Endothelial cell of umbilical vein (primary cell): ENCODE results near the gene TIMP1. TPM values are rescaled to one million over a fixed set of nuclear protein-coding genes. Genes with fewer than 3 reads are reported as not detected.

Experiments
- BruUV-seq: library from RNA; stranded (reverse); fragments of 400-500 nt; replicated peaks from 2 replicates; lab custom pipeline; 2021; lab: Mats Ljungman, UMichigan
- CTCF ChIA-PET: fragments of 300-600, 350-600 bp; sonication (Branson Sonifier 250); formaldehyde crosslinking; loops from one replicate; lab custom pipeline; 2021; ENCODE audit warnings: antibody characterized with exemption, inconsistent platforms; lab: Charles Lee
- POLR2A ChIA-PET: fragments of 300-600, 350-600 bp; sonication (Branson Sonifier 250); formaldehyde crosslinking; loops from one replicate; lab custom pipeline; 2021; ENCODE audit warnings: antibody characterized with exemption, inconsistent platforms; lab: Charles Lee
- DNase-seq: peaks from one replicate; pipeline ENCODE4 v3.0.0-alpha.2; 2011; ENCODE audit warnings: low read depth, low spot score
- FAIRE-seq: peaks from 2 replicates; lab custom pipeline; 2011; peaks lifted over from hg19 to GRCh38; lab: Jason Lieb, UNC
- H2AFZ ChIP-seq: 2 replicates; pipeline ENCODE4 v1.6.0; 2012; ENCODE audit warnings: low read depth, low read length, control low read depth, inconsistent platforms
- H3K27ac ChIP-seq: 2 replicates; pipeline ENCODE4 v1.5.1; 2011; ENCODE audit warnings: low read depth, mild to moderate bottlenecking, control low read depth, low read length, moderate library complexity; ENCODE audit not compliant: insufficient read depth
- H3K27me3 ChIP-seq, 2 experiments: 2 replicates each; pipeline versions ENCODE4 v1.6.0 to v1.6.1; 2011; ENCODE audit warnings: low read length in 2 of 2, mixed read lengths in 1 of 2; ENCODE audit not compliant: control insufficient read depth in 2 of 2, insufficient read depth in 2 of 2
- H3K36me3 ChIP-seq, 2 experiments: 2 replicates in 1 of 2; 3 replicates in 1 of 2; pipeline ENCODE4 v1.5.1; 2011; ENCODE audit warnings: low read length in 2 of 2, mild to moderate bottlenecking in 1 of 2, moderate library complexity in 1 of 2; ENCODE audit not compliant: control insufficient read depth in 2 of 2, insufficient read depth in 2 of 2; ENCODE audit errors: extremely low read depth in 1 of 2
- H3K4me1 ChIP-seq: 3 replicates; pipeline ENCODE4 v1.5.1; 2011; ENCODE audit warnings: mild to moderate bottlenecking, low read length; ENCODE audit not compliant: control insufficient read depth, insufficient read depth; ENCODE audit errors: extremely low read depth
- H3K4me2 ChIP-seq: 2 replicates; pipeline ENCODE4 v1.6.1; 2011; ENCODE audit warnings: low read length, control low read depth, mixed read lengths; ENCODE audit not compliant: insufficient read depth
- H3K4me3 ChIP-seq, 3 experiments: fragments of 200-600 bp in 1 of 3; sonication (generic), shearing (Covaris generic) in 1 of 3; replicated peaks in 1 of 3; 2 replicates each; pipeline ENCODE4 v1.5.1; 2011 to 2016; ENCODE audit warnings: control low read depth in 3 of 3, low read length in 3 of 3, mild to moderate bottlenecking in 2 of 3, inconsistent platforms in 1 of 3, low read depth in 1 of 3, moderate library complexity in 1 of 3; ENCODE audit not compliant: insufficient read depth in 1 of 3
- H3K79me2 ChIP-seq: 2 replicates; pipeline ENCODE4 v1.6.0; 2012; ENCODE audit warnings: low read length, inconsistent platforms; ENCODE audit not compliant: control insufficient read depth, insufficient read depth
- H3K9ac ChIP-seq: replicated peaks from 2 replicates; pipeline ENCODE3; 2011; ENCODE audit warnings: low read length, control low read depth; ENCODE audit not compliant: insufficient read depth; ENCODE audit errors: extremely low read depth
- H3K9me1 ChIP-seq: replicated peaks from 3 replicates; pipeline ENCODE4 v1.6.0; 2011; ENCODE audit warnings: mild to moderate bottlenecking, low read length; ENCODE audit not compliant: control insufficient read depth, insufficient read depth; ENCODE audit errors: extremely low read depth
- H3K9me3 ChIP-seq: replicated peaks from 2 replicates; pipeline ENCODE4 v1.5.1; 2012; ENCODE audit warnings: low read length, inconsistent platforms; ENCODE audit not compliant: control insufficient read depth, insufficient read depth
- H4K20me1 ChIP-seq: replicated peaks from 2 replicates; pipeline ENCODE3; 2011; ENCODE audit warnings: mild to moderate bottlenecking, low read length; ENCODE audit not compliant: control insufficient read depth, insufficient read depth; ENCODE audit errors: extremely low read depth
- CTCF ChIP-seq, 2 donors: IDR thresholded peaks; 1 replicate in 1 of 2; 2 replicates in 1 of 2; pipeline ENCODE4 v1.5.1; 2011; ENCODE audit warnings: low read length in 2 of 2, mild to moderate bottlenecking in 2 of 2, moderate library complexity in 2 of 2, control low read depth in 1 of 2, inconsistent platforms in 1 of 2, low read depth in 1 of 2; ENCODE audit not compliant: insufficient read depth in 1 of 2; ENCODE audit errors: extremely low read depth in 1 of 2
- EZH2 ChIP-seq: IDR thresholded peaks from 2 replicates; pipeline ENCODE4 v1.6.1; 2012; ENCODE audit warnings: borderline replicate concordance, low read depth, mild to moderate bottlenecking, moderate library complexity, low read length, inconsistent platforms; ENCODE audit not compliant: severe bottlenecking
- FOS ChIP-seq: IDR thresholded peaks from 2 replicates; pipeline ENCODE4 v1.6.1; 2011; ENCODE audit warnings: mild to moderate bottlenecking, low read length, moderate library complexity, borderline replicate concordance; ENCODE audit not compliant: insufficient read depth
- GATA2 ChIP-seq: IDR thresholded peaks from 2 replicates; pipeline ENCODE4 v1.7.0; 2011; ENCODE audit warnings: low read depth, mild to moderate bottlenecking, moderate library complexity, mixed read lengths, low read length; ENCODE audit not compliant: insufficient read length, insufficient read depth
- JUN ChIP-seq: IDR thresholded peaks from 2 replicates; pipeline ENCODE4 v1.6.1; 2011; ENCODE audit warnings: borderline replicate concordance, low read depth; ENCODE audit not compliant: insufficient read length, insufficient read depth
- MAX ChIP-seq: IDR thresholded peaks from 2 replicates; pipeline ENCODE4 v1.6.1; 2011; ENCODE audit not compliant: insufficient read depth, insufficient read length
- MYC ChIP-seq: IDR thresholded peaks from one replicate; pipeline ENCODE4 v1.6.1; 2011; ENCODE audit warnings: mild to moderate bottlenecking, low read depth, low read length
- POLR2A ChIP-seq: IDR thresholded peaks from 2 replicates; pipeline ENCODE4 v1.6.1; 2012; ENCODE audit warnings: low read depth, mild to moderate bottlenecking, control low read depth, low read length
- POLR2AphosphoS5 ChIP-seq: IDR thresholded peaks from 2 replicates; pipeline ENCODE4 v1.6.1; 2012; ENCODE audit warnings: low read depth, mild to moderate bottlenecking, control low read depth, low read length, moderate library complexity; ENCODE audit not compliant: insufficient read depth
- dilution Hi-C: fragments of 300-500 bp; cut with MboI; formaldehyde crosslinking; loops from one replicate; pipeline ENCODE4 v1.15.0; 2019; ENCODE audit warnings: low sequenced_read_pairs; ENCODE audit not compliant: extremely low pct_ligation_motif_present
- intact Hi-C: fragments of 100-400 bp; cut with micrococcal nuclease; formaldehyde crosslinking; loops from one replicate; pipeline ENCODE4 v1.10.0; 2022
- polyA plus RNA-seq, 4 experiments: library from polyadenylated mRNA; depleted of rRNA in 3 of 4; stranded (reverse) in 3 of 4; unstranded in 1 of 4; fragments of >200 nt; gene quantifications; 2 replicates each; pipeline versions ENCODE4 v1.2.1 to v1.2.3, GENCODE V29; 2011 to 2012; ENCODE audit warnings: missing spikeins in 1 of 4
- total RNA-seq: library from RNA; stranded (reverse); gene quantifications from 2 replicates; pipeline ENCODE4 v1.2.3, GENCODE V29; 2021

TIMP1 gene
- total and polyA plus RNA-seq, 2 donors (not counting 3 experiments of a cell fraction or from before 2014, with no cell fraction given): 124 to 277 TPM

GRCh38 chrX:47539860-47540259 lies 42.4 kb upstream of the TIMP1 start:
- ChIA-PET POLR2A (no interaction called here), CTCF (interaction anchor here (1.6 to 2.6 kb wide), 2 partner anchors 104 to 487 kb away, joined by 6 to 9 read pairs; no protein-coding TSS in a partner anchor)
- Histone ChIP-seq H4K20me1 (no peaks in the 10 kb centered on the region), H3K9me3 (no peaks in the 10 kb centered on the region), H3K27ac (no peak overlapping the region), H3K9me1 (no peaks in the 10 kb centered on the region), H3K4me2 (no peak overlapping the region), H3K27me3 (no peaks in the 10 kb centered on the region), H3K9ac (no peak overlapping the region), H3K4me3 (no peak overlapping the region), H3K79me2 (no peaks in the 10 kb centered on the region), H3K36me3 (no peaks in the 10 kb centered on the region), H2AFZ (no peak overlapping the region), H3K4me1 (peaks cover 4% of the 10 kb centered on the region)
- TF ChIP-seq EZH2 (no peak), MYC (no peak), MAX (no peak), JUN (no peak), POLR2A (no peak), GATA2 (no peak), FOS (no peak), CTCF (IDR thresholded peaks at IDR 0.05; ENCODE audit: extremely low read depth in 1 of 2, insufficient read depth in 1 of 2, low read depth in 1 of 2, low read length in 2 of 2) (no peak), POLR2AphosphoS5 (no peak)
- no peak for FAIRE-seq
- dilution Hi-C loops (no loop called here), intact Hi-C loops (loop anchor here (2.0 kb wide), 1 partner anchor 17 kb away; no protein-coding TSS in a partner anchor)
- no peak for DNase-seq
- no TSS peak for BruUV-seq
